Measurements from ENCODE around the gene CSNK1E.

Gene CSNK1E

DNA sequence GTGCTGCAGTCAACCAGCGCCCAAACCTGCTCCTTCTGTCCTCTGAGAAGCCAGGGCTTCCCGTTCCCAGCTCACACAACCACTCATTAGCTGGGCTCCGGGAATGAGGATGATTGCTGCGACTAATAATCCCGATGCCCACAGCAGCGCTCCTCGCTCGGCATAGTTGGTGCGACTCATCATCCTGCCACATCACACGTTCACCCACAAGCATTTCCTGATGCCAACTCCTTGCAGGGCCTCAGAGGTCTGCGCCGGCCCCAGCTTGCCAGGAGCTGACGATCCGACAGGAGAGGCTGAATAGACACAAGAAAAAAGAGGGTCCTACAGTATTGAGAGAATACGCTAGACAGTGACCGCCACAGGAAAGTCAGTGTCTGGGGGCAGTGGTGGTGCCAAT is 10.6 kb upstream of the CSNK1E start:
- no peak for DNase-seq (ENCODE audit: low read depth in 2 of 2)

DNA sequence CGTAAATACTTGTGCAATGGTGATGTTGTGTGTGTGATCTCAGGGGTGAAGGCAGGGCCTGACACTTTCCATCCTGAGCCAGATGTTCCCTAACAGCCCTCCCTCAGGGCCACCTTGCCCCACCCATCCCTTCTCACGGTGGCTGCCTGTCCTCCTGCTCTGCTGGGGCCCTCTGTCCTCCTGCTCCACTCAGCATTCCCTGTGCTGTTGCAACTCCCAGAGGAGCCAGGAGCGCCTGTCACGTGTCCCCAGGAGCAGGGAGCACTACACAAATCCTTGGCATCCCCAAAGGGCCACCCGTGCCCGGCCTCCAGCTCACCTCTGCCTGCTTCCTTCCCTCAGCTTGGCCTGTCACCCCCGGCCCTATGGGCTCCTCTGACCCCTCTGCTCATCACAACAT is 10.2 kb upstream of the CSNK1E start:
- no peak for DNase-seq (ENCODE audit: low read depth in 2 of 2)

DNA sequence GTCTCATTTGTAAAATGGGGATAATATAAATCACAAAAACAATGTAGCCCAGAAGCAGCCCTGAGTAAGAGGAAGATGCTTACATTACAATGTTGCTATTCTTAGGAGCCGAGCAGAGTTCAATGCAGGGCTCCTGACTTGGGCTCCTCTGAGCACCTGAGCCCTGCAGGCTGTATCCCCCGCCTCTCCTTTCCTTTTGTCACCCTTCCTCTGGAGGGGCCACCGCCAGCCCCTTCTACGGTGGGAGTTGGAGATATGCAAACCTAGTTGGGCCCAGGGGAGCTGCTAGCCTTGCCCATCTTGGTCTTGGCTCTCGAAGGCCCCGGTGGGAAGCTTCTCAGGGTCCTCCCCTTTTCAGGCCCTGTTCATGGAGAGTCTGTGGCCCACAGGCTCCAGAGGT is 8.4 kb upstream of the CSNK1E start:
- DNase-seq (ENCODE audit: low read depth in 2 of 2): no peak

DNA sequence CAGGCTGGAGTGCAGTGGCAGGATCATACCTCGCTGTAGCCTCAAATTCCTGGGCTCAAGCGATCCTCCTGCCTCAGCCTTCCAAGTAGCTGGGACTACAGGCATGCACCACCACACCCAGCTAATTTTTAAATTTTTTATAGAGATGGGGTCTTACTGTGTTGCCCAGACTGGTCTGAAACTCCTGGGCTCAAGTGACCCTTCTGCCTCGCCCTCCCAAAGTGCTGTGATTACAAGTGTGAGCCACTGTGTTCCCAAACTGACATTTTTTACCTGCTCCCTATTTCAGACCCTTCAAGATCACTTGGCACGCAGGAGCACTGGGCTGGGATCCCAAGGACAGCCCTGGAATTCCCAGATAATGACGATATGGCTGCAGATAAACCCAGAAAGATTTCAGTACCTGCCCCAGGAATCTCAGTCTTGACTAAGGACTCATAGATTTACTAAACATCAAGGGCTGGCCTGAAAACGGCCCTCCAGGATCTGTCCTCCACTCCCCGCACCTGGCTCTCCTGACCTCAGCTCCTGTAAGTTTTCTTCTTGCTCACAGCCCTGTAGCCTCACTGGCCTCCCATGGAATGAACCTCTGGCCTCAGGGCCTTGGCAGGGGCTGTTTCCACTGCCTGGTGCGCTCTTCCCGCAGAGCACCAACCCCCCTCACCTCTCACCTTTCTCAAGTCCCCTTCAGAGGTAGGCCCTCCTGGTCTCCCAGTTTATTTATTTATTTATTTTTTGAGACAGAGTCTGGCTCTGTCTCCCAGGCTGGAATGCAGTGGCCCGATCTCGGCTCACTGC is 3.6 kb upstream of the CSNK1E start:
- DNase-seq (ENCODE audit: low read depth in 2 of 2): no peak

DNA sequence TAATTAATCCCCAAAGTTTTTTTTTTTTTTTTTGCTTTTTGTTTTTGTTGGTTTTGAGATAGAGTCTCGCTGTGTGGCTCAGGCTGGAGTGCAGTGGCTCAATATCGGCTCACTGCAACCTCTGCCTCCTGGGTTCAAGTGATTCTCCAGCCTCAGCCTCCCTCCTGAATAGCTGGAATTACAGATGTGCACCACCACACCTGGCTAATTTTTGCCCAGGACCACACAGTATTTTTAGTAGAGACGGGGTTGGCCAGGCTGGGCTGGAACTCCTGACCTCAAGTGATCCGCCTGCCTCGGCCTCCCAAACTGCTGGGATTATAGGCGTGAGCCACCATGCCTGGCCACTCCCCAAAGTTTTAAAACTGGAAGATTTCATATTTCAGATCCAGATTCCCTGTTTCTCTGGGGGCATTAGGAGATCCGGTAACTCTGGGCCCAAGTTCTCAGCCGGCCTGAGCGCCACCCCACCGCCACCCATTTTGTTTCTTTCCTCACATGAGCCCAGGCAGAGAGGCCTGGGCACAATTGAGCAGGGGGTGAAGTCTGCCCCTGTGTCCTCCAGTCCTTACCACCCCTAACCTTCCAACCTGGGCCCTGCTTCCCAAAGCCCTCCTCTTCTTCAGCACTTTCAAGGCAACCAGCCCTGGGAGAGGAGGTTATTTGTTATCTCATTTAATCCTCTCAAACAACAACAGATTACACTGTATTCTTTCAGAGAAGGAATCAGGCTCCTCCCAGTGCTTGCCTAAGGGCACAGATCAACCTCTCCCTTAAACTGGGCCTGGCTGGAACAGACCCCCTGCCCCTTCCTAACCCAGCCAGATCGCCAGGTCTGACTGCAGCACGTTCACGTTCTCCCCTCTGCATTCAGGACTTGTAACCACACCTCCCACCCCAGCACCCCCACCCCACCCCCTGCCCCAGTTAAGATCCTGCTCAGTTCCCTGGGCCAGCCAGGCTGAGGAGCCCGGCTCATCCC is 1.9 kb upstream of the CSNK1E start:
- DNase-seq (ENCODE audit: low read depth in 2 of 2): no peak

DNA sequence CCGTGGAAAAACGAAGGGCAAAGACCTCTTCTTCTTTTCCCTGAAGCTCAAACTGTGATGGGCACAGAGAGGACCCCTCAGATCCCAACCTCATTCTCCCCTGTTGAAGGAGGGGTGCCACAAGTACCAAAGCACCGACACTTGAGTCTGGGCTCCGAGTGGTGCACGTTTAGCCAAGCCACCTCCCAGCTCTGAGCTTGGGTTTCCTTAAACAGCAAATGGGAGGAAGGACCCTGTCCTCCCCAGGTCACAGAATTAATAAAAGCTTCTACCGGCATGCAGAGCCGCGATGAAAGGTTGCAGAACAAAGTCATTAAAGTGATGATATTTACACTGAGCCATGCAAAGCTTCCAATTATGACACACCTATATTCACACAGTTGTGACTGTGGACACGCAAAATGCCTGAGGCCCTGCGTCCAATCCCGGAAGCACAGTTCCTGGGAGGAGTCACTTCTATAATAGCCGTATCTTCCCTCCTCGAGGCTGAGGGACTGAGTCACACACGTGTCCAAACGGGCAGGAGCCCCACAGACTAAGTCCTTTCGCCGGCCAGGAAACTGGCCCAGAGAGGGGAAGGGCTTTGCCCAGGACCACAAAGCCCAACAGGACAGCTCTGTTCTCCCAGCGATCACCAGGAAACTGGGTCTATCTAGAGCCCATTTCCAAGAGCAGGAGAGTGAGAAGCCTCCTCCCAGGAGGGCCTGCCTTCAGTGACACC is 922 bp upstream of the CSNK1E start:
- no peak for DNase-seq (ENCODE audit: low read depth in 2 of 2)

DNA sequence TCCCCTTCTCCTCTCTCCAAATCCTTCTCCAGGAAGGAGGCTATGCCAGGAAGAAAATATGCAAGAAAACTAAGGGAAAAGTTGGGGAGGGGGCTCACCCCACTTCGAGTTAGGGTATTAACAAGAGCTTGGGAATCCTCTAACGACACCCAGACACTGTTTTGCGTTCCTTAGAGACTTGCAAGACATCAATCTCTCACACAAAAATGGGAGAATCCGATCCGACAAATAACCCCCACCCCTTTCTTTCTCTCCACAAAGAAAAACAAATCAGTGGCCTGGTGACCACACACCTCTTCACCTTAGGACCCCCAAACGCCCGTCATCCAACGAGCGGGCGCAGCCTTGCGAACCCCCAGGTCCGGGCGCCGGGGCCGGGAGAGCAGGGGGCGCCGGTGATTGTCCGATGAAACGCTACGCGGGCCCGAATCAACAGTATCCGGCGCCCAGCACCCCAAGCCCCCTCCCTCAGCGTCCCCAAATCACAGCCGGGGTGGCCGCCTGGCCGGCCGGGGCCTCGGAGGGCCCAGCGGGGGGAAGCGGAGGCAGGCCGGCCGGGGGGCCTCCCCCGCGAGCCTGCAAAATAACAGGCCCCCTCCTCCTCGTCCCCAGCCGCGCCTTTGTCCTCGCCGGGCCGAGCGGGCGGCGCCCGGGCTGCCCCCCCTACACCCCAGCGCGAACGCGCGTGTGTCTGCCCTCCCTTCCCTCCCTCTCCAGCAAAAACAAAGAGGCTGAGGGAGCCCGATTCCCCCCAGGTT is 690 bp downstream of the CSNK1E start:
- no peak for DNase-seq (ENCODE audit: low read depth in 2 of 2)

DNA sequence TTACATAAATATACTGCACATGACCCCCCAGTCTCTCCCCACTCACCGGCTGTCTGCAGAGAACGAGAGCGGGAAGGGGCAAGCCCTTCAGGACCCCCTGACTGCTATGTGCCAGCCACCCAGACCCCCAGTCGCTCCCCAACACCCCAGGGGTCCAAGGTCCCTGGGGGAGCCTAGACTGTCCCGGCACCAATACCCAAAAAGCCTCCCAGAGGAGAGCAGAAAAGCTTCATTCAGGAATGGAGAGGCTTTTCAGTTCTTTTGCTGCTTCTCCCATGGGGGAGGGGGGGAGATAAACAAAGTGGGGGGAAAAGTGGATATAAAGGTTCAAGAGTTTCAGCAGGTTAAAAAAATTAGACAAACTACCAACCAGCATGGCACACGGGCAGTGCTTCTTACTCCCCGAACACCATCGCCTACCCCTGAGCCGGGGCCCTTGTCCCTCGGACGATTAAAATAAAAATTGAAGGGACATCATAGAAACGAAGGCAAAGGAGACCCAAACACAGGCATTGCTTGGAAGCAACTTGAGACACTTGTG is 1.3 kb downstream of the CSNK1E start:
- DNase-seq (ENCODE audit: low read depth in 2 of 2): no peak

DNA sequence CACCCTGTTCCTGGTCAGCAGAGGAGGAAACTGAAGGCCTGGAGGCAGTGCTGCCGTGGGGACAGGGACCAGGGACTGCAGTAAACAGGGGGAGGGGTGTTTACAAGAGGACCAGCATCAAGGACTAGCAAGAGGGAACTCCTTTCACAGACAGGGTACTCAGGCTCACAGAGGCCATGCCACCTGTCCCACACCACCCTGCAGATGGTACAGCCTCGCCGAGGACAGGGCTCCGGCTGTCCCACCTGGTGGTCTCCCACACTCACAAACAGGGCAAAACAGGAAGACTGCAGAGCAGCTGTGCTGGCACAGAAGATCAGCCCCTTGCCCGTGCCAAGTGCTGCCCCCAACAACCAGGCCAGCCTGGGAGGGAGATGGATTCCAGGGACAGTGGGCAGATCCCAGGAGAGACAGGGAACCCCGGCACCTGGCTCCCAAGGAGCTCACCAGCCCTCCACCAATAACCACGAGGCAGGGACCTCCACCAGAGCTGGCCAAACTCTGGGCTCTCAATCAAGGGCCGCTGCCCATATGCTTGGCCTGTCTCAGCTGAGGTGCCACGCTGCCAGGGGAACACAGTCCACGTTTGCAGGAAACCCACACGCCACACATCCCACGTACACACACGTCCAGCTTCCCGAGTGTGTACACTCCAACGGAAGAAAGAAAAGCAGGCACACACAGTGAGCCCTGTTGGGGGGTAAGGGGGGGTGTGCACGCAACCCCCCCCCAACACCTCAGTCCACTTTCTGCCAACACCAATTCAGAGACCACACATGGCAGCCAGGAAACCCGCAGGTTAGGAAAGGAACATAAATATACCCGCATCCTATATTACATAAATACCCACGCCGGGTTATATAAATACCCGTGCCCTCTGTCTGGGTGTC is 2.1 kb downstream of the CSNK1E start:
- no peak for DNase-seq (ENCODE audit: low read depth in 2 of 2)

DNA sequence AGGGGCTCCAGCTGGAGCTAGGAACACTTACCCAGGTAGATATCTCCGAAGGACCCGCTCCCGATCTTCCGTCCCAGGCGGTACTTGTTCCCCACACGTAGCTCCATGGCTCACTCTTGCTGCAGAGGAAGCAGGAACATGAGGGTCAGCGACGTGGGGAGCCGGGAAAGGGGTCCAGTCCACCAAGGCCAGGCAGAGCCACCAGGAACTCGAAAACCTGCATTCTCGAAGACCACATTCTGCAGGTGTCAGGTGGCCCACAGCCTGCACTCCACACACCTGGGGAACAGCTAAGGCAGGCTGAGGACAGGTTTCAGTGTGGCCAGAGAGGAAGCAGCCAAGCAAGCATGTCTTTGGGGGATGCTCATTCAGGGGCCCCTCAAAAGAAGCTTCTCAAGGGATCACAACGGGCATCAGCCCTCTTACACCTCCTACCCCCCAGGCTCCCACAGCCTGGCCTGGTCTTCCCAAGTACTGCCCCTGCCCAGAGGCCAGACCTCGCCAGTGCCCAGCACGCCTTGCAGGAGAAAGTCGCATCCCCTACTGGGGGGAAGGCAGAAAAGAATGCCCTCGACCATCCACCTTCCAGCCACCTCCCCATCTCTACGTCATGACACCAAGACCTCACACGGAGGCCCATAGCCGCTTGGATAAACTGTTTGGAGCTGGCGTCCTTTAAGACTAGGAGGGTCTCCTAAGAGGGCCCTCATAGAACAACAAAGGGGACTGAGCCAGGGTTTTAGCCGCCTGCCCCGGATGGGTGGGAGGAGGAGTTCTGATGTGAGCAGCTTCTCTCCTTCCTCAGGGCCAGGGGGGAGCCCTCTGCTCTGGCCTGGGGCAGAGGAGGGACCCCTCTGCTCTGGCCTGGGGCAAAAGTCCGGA is 2.9 kb downstream of the CSNK1E start:
- DNase-seq (ENCODE audit: low read depth in 2 of 2): no peak

DNA sequence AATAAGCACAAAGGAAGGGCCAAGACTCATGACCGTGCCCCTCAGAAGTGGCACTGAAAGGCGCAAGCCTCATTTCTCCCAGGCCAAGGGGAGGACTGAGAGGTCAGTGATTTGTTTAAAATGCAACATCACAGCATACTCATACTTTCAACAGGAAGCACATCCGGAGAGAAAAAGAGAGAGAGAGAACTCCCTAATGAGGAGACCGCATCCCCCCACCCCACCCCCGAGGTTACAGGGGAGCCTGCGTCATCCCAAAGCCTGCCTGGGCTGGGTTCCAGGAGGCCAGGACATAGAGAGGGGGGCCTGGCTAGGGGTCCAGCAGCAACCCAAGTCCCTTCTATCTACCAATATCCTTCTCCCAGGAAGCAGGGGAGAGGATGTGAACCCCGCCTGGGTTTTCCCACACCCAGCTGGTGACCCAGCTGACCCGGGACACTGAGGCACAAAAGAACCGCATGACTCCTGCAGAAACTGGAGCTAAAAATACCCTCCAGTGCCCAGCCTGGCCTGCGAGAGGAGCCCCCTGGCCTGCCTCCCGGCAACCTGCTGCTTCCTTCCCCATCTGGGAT is 3.8 kb downstream of the CSNK1E start:
- no peak for DNase-seq (ENCODE audit: low read depth in 2 of 2)

DNA sequence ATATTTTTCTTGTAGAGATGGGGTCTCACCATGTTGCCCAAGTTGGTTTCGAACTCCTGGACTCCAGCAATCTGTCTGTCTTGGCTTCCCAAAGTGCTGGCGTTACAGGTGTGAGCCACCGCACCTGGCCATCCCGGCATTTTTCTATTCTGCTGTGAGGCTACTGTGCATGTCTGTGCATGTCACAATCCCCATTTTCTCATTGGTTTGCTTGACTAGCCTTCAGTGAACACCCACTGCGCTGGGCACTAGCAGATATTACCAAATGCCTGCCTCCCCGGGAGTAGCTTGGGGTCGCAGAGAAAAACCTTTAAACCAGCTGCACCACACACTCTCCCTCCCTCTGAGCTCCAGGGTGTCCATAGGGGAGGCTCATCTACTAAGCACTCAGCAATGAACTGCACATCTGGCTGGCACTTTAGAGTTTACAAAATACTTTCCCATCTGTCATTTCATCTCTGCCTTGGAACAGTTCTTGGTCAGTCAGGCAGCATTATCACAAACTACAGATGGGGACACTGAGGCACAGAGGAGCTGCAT is 4.9 kb downstream of the CSNK1E start:
- no peak for DNase-seq (ENCODE audit: low read depth in 2 of 2)

DNA sequence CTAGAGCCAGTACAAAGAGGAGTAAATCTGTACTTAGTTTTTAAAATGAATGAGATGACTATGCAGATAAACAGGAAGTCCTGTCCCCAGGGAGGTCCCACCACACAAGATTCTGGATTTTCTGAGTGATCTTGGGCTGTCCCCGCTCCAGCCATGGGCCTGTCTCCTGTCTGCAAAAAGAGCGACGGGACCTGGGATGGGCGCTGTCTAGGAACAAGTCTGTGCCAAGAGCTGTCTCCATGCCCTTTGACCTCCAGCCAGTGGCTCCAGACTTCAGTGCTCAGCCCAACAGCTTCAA is 6.0 kb downstream of the CSNK1E start:
- no peak for DNase-seq (ENCODE audit: low read depth in 2 of 2)

DNA sequence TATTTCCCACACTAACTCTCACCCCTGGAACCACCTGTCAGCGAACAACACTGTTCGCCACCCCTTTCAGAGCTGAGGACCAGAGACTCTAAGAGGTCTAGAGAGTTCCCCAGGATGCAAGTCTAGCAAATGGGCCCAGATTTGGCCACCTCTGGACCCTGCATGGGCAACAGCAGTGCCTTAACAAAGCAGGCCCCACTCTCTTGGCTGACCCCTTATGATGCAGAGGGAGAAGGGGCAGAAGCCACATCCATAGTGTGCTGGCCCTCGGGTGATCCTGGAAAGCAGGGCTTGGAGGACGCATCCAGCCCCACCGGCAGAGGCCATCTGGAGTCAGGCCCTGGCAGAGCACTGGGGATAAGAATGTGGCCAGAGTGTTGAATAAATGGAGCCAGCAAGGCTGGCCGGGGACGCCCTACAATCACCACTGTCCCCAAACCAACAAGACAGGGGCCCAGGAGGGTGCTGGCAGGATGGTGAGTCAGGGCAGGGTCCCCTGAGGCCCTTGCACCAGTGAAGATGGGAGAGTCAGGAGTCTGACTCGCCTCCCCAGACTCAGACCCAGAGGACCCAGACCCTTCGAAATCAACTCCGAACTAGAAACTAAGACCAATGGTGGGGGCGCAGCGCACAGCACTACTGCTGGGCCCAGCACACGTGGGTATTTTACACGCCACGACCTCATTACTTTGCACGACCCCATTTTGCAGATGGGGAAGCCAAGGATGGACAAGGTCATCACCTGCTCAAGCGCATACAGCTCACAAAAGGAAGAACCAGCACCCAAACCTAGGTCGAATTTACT is 6.5 kb downstream of the CSNK1E start:
- no peak for DNase-seq (ENCODE audit: low read depth in 2 of 2)

DNA sequence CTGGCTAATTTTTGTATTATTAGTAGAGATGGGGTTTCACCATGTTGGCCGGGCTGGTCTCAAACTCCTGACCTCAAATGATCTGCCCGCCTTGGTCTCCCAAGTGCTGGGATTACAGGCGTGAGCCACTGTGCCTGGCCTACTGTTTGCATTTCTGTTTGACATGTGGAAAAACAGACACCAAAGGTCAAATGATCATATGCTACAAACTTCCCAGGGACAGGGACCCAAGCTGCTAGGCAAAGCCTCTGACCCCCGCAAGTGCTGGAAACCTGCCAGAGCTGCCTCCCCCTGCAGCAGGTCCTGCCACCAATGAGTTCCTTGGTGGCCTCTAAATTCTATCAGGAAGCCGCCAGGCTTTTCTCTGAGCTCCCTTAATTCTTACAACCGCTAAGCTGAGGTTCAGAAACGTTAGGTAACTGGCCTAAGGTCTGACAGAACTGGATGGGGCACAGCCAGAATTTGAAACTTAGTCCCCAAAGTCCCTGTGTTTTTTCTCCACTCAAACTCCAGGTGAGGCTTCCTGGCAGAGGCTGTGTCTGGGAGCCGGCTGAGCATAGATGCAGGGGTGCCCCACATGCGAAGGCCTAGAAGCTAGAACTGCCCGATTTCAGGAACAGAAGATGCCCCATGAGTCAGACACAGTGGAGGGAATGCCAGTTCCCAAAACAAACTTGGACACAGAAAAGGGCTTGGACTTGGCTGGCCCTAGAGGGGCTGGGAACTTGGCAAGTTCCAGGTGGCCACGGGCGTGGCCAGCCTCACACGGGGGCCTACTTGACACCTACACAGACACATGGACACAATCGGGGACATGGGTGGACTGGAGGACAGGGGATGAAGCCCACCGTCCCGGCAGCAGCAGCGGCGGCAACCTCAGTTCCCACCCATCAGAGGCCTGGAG is 7.4 kb downstream of the CSNK1E start:
- DNase-seq (ENCODE audit: low read depth in 2 of 2): no peak

DNA sequence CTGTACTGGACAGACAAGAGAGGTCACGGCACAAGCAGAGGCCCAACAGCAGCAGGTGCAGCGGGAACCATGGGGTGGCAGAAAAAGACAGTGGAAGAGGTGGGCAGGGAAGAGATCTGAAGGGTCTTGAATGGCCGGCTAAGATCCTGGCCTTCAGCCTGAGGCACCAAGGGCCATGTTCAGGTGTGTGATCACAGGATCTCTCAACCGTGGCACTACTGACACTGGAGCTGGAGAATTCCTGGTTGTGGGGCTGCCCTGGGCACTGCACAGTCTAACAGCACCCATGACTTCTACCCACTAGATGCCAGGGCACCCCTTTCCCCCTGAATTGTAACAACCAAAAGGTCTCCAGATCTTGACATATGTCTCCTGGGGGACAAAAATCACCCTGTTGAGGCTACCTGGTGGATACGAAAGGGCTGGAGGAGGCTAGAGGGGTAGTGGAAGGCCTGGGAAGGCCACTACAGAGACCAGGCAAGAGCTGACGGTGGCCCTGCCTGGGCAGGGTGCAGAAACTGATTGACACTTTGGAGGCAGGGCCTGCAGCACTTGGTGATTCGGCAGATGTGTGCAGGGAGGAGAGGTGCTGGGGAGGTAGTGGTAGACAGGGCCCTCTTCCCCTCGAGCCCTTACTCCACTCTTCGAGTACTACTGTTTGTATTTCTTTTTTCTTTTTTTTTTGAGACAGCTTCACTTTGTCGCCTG is 8.3 kb downstream of the CSNK1E start:
- no peak for DNase-seq (ENCODE audit: low read depth in 2 of 2)
